SH-SY5Y (cell line): Measurements from ENCODE around the gene ABCA12.

ENCODE experiments used
- GATA2 ChIP-seq: IDR thresholded peaks from 2 replicates; pipeline ENCODE4 v1.6.1; 2011; ENCODE audit warnings: mild to moderate bottlenecking, low read depth, low read length
- GATA3 ChIP-seq: IDR thresholded peaks from 2 replicates; pipeline ENCODE4 v1.6.1; 2011; ENCODE audit warnings: low read depth, mild to moderate bottlenecking, low read length, moderate library complexity

Gene ABCA12

GRCh38 chr2:214889301-214889700 lies 249.1 kb downstream of the ABCA12 start:
- no peak for TF ChIP-seq GATA2
- no peak for TF ChIP-seq GATA3

GRCh38 chr2:214881647-214882202 lies 256.7 kb downstream of the ABCA12 start:
- TF ChIP-seq GATA3 (no peak), GATA2 (no peak)
